HepG2 (cell line): Measurements from ENCODE around the gene TFAM. TPM values are rescaled to one million over a fixed set of nuclear protein-coding genes. Genes with fewer than 3 reads are reported as not detected.

Source experiments
- AFF4 ChIP-seq: sonication (generic); formaldehyde crosslinking; IDR thresholded peaks from 2 replicates; pipeline ENCODE4 v1.4.0; 2020; ENCODE audit warnings: missing genetic modification reagents
- ATRX ChIP-seq: sonication (generic); formaldehyde crosslinking; IDR thresholded peaks from 2 replicates; pipeline ENCODE4 v1.4.0; 2020; ENCODE audit warnings: missing genetic modification reagents, borderline replicate concordance
- BRCA1 ChIP-seq: sonication (generic); formaldehyde crosslinking; IDR thresholded peaks from 2 replicates; pipeline ENCODE4 v1.4.0; 2020; ENCODE audit warnings: missing genetic modification reagents
- CEBPB ChIP-seq: IDR thresholded peaks from 2 replicates; pipeline ENCODE4 v1.6.1; 2011; ENCODE audit warnings: low read depth, low read length, improper control_type of control experiment, borderline replicate concordance
- CHCHD3 ChIP-seq: sonication (generic); formaldehyde crosslinking; IDR thresholded peaks from 2 replicates; pipeline ENCODE4 v1.8.0; 2022; ENCODE audit warnings: mild to moderate bottlenecking, missing genetic modification reagents, moderate library complexity
- HBP1 ChIP-seq: IDR thresholded peaks from 2 replicates; pipeline ENCODE4 v1.6.1; 2016; ENCODE audit warnings: low read depth, control low read depth
- NBN ChIP-seq: fragments of 450-650 bp; conservative IDR thresholded peaks from 2 replicates; pipeline ENCODE4 v1.6.1; 2017
- NR2F2 ChIP-seq: IDR thresholded peaks from 2 replicates; pipeline ENCODE4 v1.6.1; 2012; ENCODE audit warnings: low read depth, inconsistent platforms, borderline replicate concordance
- PAF1 ChIP-seq: IDR thresholded peaks from 2 replicates; pipeline ENCODE4 v1.6.1; 2016; ENCODE audit warnings: missing genetic modification reagents, missing compliant biosample characterization
- TEAD2 ChIP-seq: sonication (generic); formaldehyde crosslinking; IDR thresholded peaks from 2 replicates; pipeline ENCODE4 v1.9.0; 2021; ENCODE audit warnings: missing genetic modification reagents
- ZFP41 ChIP-seq: sonication (generic); formaldehyde crosslinking; IDR thresholded peaks from 2 replicates; pipeline ENCODE4 v1.4.0; 2020; ENCODE audit warnings: mild to moderate bottlenecking, missing genetic modification reagents, borderline replicate concordance
- ZHX2 ChIP-seq, 2 experiments: sonication (generic) in 1 of 2; formaldehyde crosslinking in 1 of 2; IDR thresholded peaks; 2 replicates each; pipeline versions ENCODE4 v1.6.1 to v1.9.0; 2014 to 2022; ENCODE audit warnings: antibody characterized with exemption in 1 of 2, borderline replicate concordance in 1 of 2, inconsistent platforms in 1 of 2, low read depth in 1 of 2, missing genetic modification reagents in 1 of 2
- ZNF282 ChIP-seq: fragments of 450-650 bp; IDR thresholded peaks from 2 replicates; pipeline ENCODE4 v1.6.1; 2018; ENCODE audit not compliant: partially characterized antibody
- ZNF501 ChIP-seq: sonication (generic); formaldehyde crosslinking; IDR thresholded peaks from 2 replicates; pipeline ENCODE4 v1.5.1; 2020; ENCODE audit warnings: mild to moderate bottlenecking, moderate library complexity, missing genetic modification reagents
- ZNF616 ChIP-seq: sonication (generic); formaldehyde crosslinking; IDR thresholded peaks from 2 replicates; pipeline ENCODE4 v1.5.0; 2020; ENCODE audit warnings: low read depth, mild to moderate bottlenecking, missing genetic modification reagents
- polyA plus RNA-seq, 8 experiments: library from polyadenylated mRNA; depleted of rRNA in 3 of 8; stranded (reverse) in 7 of 8; unstranded in 1 of 8; fragments of >200 nt; fragmentation: Illumina TruSeq in 4 of 8; extraction: Trizol in 4 of 8; gene quantifications; 2 replicates each; pipeline versions ENCODE4 v1.2.1 to v1.2.3, GENCODE V29; 2011 to 2016; ENCODE audit warnings: low read depth in 4 of 8, missing spikeins in 1 of 8, mixed read lengths in 1 of 8; ENCODE audit not compliant: insufficient read depth in 1 of 8
- total RNA-seq, 5 experiments: library from RNA; depleted of rRNA; stranded (reverse); fragments of >200 nt; fragmentation: Illumina TruSeq; extraction: Trizol; gene quantifications; 2 replicates each; pipeline ENCODE4 v1.2.3, GENCODE V29; 2016; ENCODE audit warnings: low read depth in 1 of 5

TFAM gene
- total and polyA plus RNA-seq, 2 of the 13 experiments (the other 11 are each of a cell fraction or from before 2014, with no cell fraction given), result 18.4 to 125 TPM

GRCh38 chr10:58399410-58399809, 14.2 kb downstream of the TFAM start (continued):
- no peak for TF ChIP-seq HBP1
- TF ChIP-seq ZFP41 (CRISPR knock-in tag), result no peak
- TF ChIP-seq CHCHD3, result no peak
- TF ChIP-seq TEAD2, result no peak
- no peak for TF ChIP-seq ZNF501 (CRISPR knock-in tag)
- TF ChIP-seq CEBPB, result no peak
- no peak for TF ChIP-seq ZHX2 (IDR thresholded peaks at IDR 0.05; ENCODE audit: low read depth)
- TF ChIP-seq ZHX2 (CRISPR knock-in tag; IDR thresholded peaks at IDR 0.05; ENCODE audit: borderline replicate concordance), result no peak
- no peak for TF ChIP-seq NR2F2
- TF ChIP-seq NBN, result no peak
- TF ChIP-seq ZNF282, result no peak
- TF ChIP-seq AFF4 (CRISPR knock-in tag), result no peak
- TF ChIP-seq PAF1 (CRISPR knock-in tag), result no peak
- TF ChIP-seq ATRX, result no peak
- no peak for TF ChIP-seq BRCA1
- no peak for TF ChIP-seq ZNF616 (CRISPR knock-in tag)
